HCT116 (cell line): ENCODE measurements around the gene DNM1. TPM values are rescaled to one million over a fixed set of nuclear protein-coding genes. Genes with fewer than 3 reads are reported as not detected.

Experiments used
- ATAC-seq: fragments of 200-7000 bp; cut with Tn5 transposase; 2 replicates; pipeline ENCODE4 v1.9.1; 2020; ENCODE audit warnings: mild to moderate bottlenecking, moderate library complexity
- BruUV-seq: library from RNA; stranded (reverse); fragments of 400-500 nt; replicated peaks from 2 replicates; lab custom pipeline; 2021; lab: Mats Ljungman, UMichigan
- CTCF ChIA-PET: fragments of 300-600 bp; sonication (Branson Sonifier 250); formaldehyde crosslinking; loops from one replicate; lab custom pipeline; 2021; ENCODE audit warnings: antibody characterized with exemption; lab: Charles Lee
- POLR2A ChIA-PET: fragments of 300-600, 350-600 bp; sonication (Branson Sonifier 250); formaldehyde crosslinking; loops from one replicate; lab custom pipeline; 2021; ENCODE audit warnings: antibody characterized with exemption; lab: Charles Lee
- RAD21 ChIA-PET, 2 experiments: fragments of 300-600 bp; sonication (Branson Sonifier 250); formaldehyde crosslinking; loops; one replicate each; lab custom pipeline; 2023; ENCODE audit warnings: low total read pairs in 2 of 2; ENCODE audit not compliant: uncharacterized antibody in 2 of 2, unreplicated experiment in 2 of 2, low non-redundant PET in 1 of 2; lab: Charles Lee
- DNase-seq: peaks from one replicate; pipeline ENCODE4 v3.0.0-alpha.2; 2010; ENCODE audit warnings: low read depth, low spot score
- H2AFZ ChIP-seq: fragments of 200-600 bp; shearing (Covaris generic), sonication (generic); 2 replicates; pipeline ENCODE4 v1.6.1; 2017; ENCODE audit warnings: low read depth, mixed run types, mixed read lengths, antibody characterized with exemption, low read length; ENCODE audit not compliant: poor library complexity, severe bottlenecking
- H3K27ac ChIP-seq: 2 replicates; pipeline ENCODE4 v1.5.1; 2012; ENCODE audit warnings: low read depth, low read length
- H3K27me3 ChIP-seq: fragments of 200-600 bp; sonication (generic); 2 replicates; pipeline ENCODE4 v1.6.1; 2016; ENCODE audit warnings: mixed run types, low read length, mixed read lengths; ENCODE audit not compliant: insufficient read depth
- H3K36me3 ChIP-seq, 2 experiments: fragments of 200-500 bp in 1 of 2; fragments of 200-600 bp in 1 of 2; sonication (Bioruptor generic) in 1 of 2; sonication (generic) in 1 of 2; 2 replicates each; pipeline versions ENCODE4 v1.5.1 to v1.6.1; 2014 to 2016; ENCODE audit warnings: low read length in 2 of 2, inconsistent platforms in 1 of 2, mixed read lengths in 1 of 2, mixed run types in 1 of 2; ENCODE audit not compliant: insufficient read depth in 2 of 2, control insufficient read depth in 1 of 2
- H3K4me1 ChIP-seq, 2 experiments: fragments of 200-600 bp in 1 of 2; sonication (generic) in 1 of 2; 2 replicates each; pipeline versions ENCODE4 v1.5.1 to v1.6.1; 2012 to 2017; ENCODE audit warnings: low read length in 2 of 2, inconsistent platforms in 1 of 2, mild to moderate bottlenecking in 1 of 2, mixed read lengths in 1 of 2, mixed run types in 1 of 2, moderate library complexity in 1 of 2; ENCODE audit not compliant: insufficient read depth in 2 of 2, control insufficient read depth in 1 of 2
- H3K4me2 ChIP-seq: fragments of 200-600 bp; sonication (generic); 2 replicates; pipeline ENCODE4 v1.6.1; 2017; ENCODE audit warnings: mixed run types, low read length, mixed read lengths
- H3K4me3 ChIP-seq, 2 experiments: fragments of 200-600 bp in 1 of 2; sonication (generic) in 1 of 2; replicated peaks in 1 of 2; 2 replicates each; pipeline ENCODE4 v1.5.1; 2011 to 2016; ENCODE audit warnings: low read length in 2 of 2, control low read depth in 1 of 2, low read depth in 1 of 2, mild to moderate bottlenecking in 1 of 2, mixed read lengths in 1 of 2, mixed run types in 1 of 2
- H3K79me2 ChIP-seq: fragments of 200-600 bp; sonication (generic); 2 replicates; pipeline ENCODE4 v1.6.1; 2017; ENCODE audit warnings: mild to moderate bottlenecking, mixed run types, low read length, moderate library complexity, mixed read lengths; ENCODE audit not compliant: insufficient read depth
- H3K9ac ChIP-seq: fragments of 200-600 bp; sonication (generic); 2 replicates; pipeline ENCODE4 v1.6.1; 2016; ENCODE audit warnings: low read length, mixed read lengths
- H3K9me2 ChIP-seq: fragments of 200-600 bp; sonication (generic), shearing (Covaris generic); 2 replicates; pipeline ENCODE4 v1.6.1; 2017; ENCODE audit warnings: mixed run types, mild to moderate bottlenecking, moderate library complexity; ENCODE audit not compliant: insufficient read depth
- H3K9me3 ChIP-seq, 2 experiments: fragments of 200-500 bp in 1 of 2; fragments of 200-600 bp in 1 of 2; sonication (Bioruptor generic) in 1 of 2; sonication (generic) in 1 of 2; 2 replicates each; pipeline ENCODE4 v1.6.1; 2014 to 2017; ENCODE audit warnings: low read length in 2 of 2, mixed read lengths in 2 of 2, inconsistent platforms in 1 of 2, low read depth in 1 of 2, mild to moderate bottlenecking in 1 of 2, mixed run types in 1 of 2, moderate library complexity in 1 of 2; ENCODE audit not compliant: control insufficient read depth in 1 of 2, insufficient read depth in 1 of 2
- H4K20me1 ChIP-seq: fragments of 200-600 bp; sonication (generic), shearing (Covaris generic); 2 replicates; pipeline ENCODE4 v1.6.1; 2017; ENCODE audit warnings: mixed run types, mild to moderate bottlenecking, moderate library complexity; ENCODE audit not compliant: insufficient read depth
- ATF3 ChIP-seq: IDR thresholded peaks from 2 replicates; pipeline ENCODE4 v1.6.1; 2012
- CTCF ChIP-seq, 3 experiments: fragments of 200-600 bp in 1 of 3; sonication (generic) in 1 of 3; IDR thresholded peaks in 2 of 3; conservative IDR thresholded peaks in 1 of 3; 2 replicates each; pipeline ENCODE4 v1.5.1; 2012 to 2017; ENCODE audit warnings: low read depth in 2 of 3, low read length in 2 of 3, antibody characterized with exemption in 1 of 3, borderline replicate concordance in 1 of 3, control low read depth in 1 of 3, mild to moderate bottlenecking in 1 of 3, mixed read lengths in 1 of 3, mixed run types in 1 of 3, moderate library complexity in 1 of 3; ENCODE audit not compliant: insufficient read depth in 1 of 3
- EGR1 ChIP-seq: IDR thresholded peaks from 2 replicates; pipeline ENCODE4 v1.6.1; 2012; ENCODE audit warnings: low read depth
- EZH2phosphoT487 ChIP-seq: fragments of 200-600 bp; IDR thresholded peaks from 2 replicates; pipeline ENCODE4 v1.6.1; 2018; ENCODE audit warnings: antibody characterized with exemption, borderline replicate concordance
- FOSL1 ChIP-seq: IDR thresholded peaks from 2 replicates; pipeline ENCODE4 v1.6.1; 2012; ENCODE audit warnings: low read depth
- POLR2A ChIP-seq: IDR thresholded peaks from 2 replicates; pipeline ENCODE4 v1.7.0; 2011; ENCODE audit warnings: borderline replicate concordance; ENCODE audit not compliant: insufficient read depth, insufficient read length; ENCODE audit errors: extremely low read depth
- RAD21 ChIP-seq: IDR thresholded peaks from 2 replicates; pipeline ENCODE4 v1.6.1; 2012; ENCODE audit warnings: low read depth, mild to moderate bottlenecking
- SIN3A ChIP-seq: IDR thresholded peaks from 2 replicates; pipeline ENCODE4 v1.6.1; 2012; ENCODE audit warnings: low read depth
- SP1 ChIP-seq: IDR thresholded peaks from 2 replicates; pipeline ENCODE4 v1.6.1; 2012; ENCODE audit warnings: low read depth
- TCF7L2 ChIP-seq: IDR thresholded peaks from 2 replicates; pipeline ENCODE4 v1.7.0; 2011; ENCODE audit warnings: borderline replicate concordance, inconsistent platforms; ENCODE audit not compliant: insufficient read depth, insufficient read length; ENCODE audit errors: extremely low read depth
- ZBTB33 ChIP-seq: IDR thresholded peaks from 2 replicates; pipeline ENCODE4 v1.6.1; 2011; ENCODE audit warnings: mild to moderate bottlenecking, low read length, moderate library complexity; ENCODE audit not compliant: insufficient replicate concordance; ENCODE audit errors: extremely low read depth
- ZFX ChIP-seq: fragments of 450-650 bp; IDR thresholded peaks from 2 replicates; pipeline ENCODE4 v1.6.1; 2017
- intact Hi-C: fragments of 100-400 bp; cut with micrococcal nuclease; formaldehyde crosslinking; loops from 2 replicates; pipeline ENCODE4 v1.10.0; 2022
- total RNA-seq: library from RNA; stranded (reverse); gene quantifications from one replicate; pipeline ENCODE4 v1.2.1, GENCODE V29; 2021; ENCODE audit not compliant: unreplicated experiment

The DNM1 gene
- total RNA-seq, 1 experiment from 2014 or later: 12.0 TPM

- Histone ChIP-seq H3K9me2 (no peaks in the 10 kb centered on the region), H3K4me3 (no peak overlapping the region), H3K27ac (no peak overlapping the region), H4K20me1 (no peaks in the 10 kb centered on the region)
- TF ChIP-seq ATF3 (no peak), TCF7L2 (no peak), CTCF (IDR thresholded peaks at IDR 0.05 in 2 of 3, conservative IDR thresholded peaks at IDR 0.05 in 1 of 3; ENCODE audit: borderline replicate concordance in 1 of 3, insufficient read depth in 1 of 3, low read depth in 2 of 3, low read length in 2 of 3) (no peak), SIN3A (no peak), POLR2A (no peak), EZH2phosphoT487 (no peak), FOSL1 (no peak), ZBTB33 (no peak), SP1 (no peak), ZFX (no peak), EGR1 (no peak), RAD21 (no peak)
- TF ChIP-seq, all 23 proteins: peak for 0
- Histone ChIP-seq H2AFZ (no peak overlapping the region), H3K79me2 (no peaks in the 10 kb centered on the region), H3K9me3 (no peaks in the 10 kb centered on the region), H3K4me1 (peaks cover 9 to 38% of the 10 kb centered on the region in 2 experiments), H3K36me3 (no peaks in the 10 kb centered on the region), H3K4me2 (peak overlapping the region; percentile 19; the same call in 1 of the 2 replicates), H3K9ac (0 out of 2 replicates have a peak overlapping the region, but pooled peaks have one; percentile 2), H3K27me3 (no peaks in the 10 kb centered on the region)
- CTCF ChIA-PET: no interaction called here
- POLR2A ChIA-PET: no interaction called here
- RAD21 ChIA-PET: no interaction called here
- ATAC-seq: no peak
- intact Hi-C loops: no loop called here
- no TSS peak for BruUV-seq
- no peak for DNase-seq
These were observed 8.8 kb downstream of the DNM1 start for GRCh38 chr9:128211981-128212281.
